HUDEP-2 (cell line): ENCODE results near the gene LLGL2.
"Not testable (repeated sequence)": the region's sequence is repeated elsewhere in the genome, so short reads cannot be mapped to it uniquely, and the experiment has no call there.

Experiments used
- DNase-seq, 76 experiments: peaks; one replicate each; lab custom pipeline; 2025; ENCODE audit not compliant: unreplicated experiment in 76 of 76; lab: John Stamatoyannopoulos, UW

The LLGL2 gene

DNA sequence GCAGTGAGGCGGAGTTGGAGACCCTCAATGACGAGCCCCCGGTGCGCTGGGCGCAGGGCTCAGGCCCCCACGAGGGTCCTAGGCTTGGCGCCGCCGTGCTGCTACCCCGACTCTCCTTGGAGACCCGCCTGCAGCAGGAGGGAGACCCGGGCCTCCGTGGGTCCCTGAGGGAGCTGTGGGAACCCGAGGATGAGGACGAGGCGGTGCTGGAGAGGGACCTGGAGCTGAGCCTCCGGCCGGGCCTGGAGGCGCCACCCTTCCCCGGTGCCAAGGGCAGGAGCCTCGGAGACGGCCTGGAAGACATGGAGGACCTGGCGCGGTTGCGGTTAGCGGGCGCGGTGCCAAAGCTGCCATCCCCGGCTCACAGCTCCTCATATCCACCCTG lies 64.4 kb downstream of the LLGL2 start:
- DNase-seq: no peak

DNA sequence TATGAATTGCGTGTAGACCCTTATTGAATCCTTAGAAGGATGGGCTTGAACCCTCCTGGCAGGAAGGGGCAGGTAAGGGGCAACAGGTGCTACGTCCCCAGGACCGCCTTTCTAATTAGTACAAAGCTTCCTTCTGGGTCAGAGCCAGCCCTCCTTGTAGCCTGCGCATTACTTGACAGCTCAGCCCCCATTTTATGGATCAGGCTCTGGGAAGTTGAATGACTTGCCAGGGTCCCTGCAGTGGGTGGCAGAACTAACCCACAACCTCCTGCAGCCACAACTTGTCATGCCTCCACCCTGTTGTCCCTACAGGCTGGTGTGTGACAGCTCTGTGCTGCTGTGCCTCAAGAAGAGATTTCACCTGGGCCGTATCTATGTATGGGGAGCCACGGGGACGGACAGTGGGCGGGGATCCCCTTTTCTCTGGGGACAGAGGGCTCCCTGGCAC lies 64.8 kb downstream of the LLGL2 start:
- no peak for DNase-seq

DNA sequence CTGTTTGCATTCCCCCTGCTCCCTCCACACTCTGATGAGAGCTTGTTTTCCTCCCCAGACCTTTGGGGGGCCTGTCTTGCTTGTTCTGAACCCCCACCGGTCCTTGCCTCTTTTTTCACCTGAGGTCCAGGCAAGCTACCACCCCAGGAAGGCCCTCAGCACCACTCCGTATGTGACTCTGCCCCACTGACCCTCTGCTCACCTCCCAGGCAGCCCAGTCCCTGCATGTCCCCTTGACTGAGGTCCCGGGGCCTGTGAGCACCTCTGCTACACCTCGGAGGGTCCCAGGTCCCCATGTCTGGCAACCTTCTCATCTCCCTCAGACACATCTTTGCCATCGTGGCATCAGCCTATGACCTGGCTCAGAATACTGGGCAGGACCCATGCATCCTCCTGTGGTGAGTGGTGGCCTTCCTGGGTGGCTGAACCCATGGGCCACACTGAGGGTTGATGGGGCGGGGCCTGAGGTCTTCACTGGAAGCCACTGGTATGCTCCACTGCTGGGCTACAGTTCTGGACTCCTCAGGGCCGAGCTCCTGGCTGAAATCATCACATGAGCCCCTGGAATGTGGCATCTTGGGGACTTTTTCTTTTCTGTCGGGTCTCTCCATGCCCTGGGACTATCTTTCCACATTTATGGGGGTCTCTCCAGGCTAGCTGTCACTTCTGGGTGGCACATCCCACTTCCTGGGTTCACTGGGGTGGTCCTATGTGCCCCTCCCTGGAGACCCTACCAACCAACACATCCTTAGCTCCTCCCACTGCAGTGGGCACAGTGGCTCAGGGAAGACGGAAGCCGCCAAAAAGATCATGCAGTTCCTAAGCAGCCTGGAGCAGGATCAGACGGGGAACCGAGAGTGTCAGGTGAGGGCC lies 65.6 kb downstream of the LLGL2 start:
- no peak for DNase-seq

DNA sequence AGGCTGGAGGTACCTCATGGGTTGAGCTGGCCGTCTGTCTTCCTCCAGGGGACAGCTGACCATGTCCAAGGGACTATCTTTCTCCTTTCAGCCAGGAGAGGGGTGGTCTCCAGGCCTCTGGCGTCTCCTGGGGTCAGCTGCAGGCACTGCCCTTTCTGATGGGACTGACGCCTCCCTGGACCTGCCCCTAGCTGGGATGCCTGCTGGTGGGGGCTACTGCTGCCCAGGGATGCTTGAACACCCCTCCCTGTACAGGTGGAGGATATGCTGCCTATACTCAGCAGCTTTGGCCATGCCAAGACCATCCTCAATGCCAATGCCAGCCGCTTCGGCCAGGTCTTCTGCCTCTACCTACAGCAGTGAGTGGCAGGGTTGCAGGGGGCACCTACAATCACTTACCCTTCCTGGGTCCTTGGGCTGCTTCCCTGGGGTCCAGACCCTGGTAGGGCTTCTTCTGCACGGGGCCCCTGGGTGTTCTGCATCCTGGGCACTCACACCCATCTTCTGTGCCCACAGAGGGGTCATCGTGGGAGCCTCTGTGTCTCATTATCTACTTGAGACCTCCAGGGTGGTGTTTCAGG lies 66.3 kb downstream of the LLGL2 start:
- no peak for DNase-seq

DNA sequence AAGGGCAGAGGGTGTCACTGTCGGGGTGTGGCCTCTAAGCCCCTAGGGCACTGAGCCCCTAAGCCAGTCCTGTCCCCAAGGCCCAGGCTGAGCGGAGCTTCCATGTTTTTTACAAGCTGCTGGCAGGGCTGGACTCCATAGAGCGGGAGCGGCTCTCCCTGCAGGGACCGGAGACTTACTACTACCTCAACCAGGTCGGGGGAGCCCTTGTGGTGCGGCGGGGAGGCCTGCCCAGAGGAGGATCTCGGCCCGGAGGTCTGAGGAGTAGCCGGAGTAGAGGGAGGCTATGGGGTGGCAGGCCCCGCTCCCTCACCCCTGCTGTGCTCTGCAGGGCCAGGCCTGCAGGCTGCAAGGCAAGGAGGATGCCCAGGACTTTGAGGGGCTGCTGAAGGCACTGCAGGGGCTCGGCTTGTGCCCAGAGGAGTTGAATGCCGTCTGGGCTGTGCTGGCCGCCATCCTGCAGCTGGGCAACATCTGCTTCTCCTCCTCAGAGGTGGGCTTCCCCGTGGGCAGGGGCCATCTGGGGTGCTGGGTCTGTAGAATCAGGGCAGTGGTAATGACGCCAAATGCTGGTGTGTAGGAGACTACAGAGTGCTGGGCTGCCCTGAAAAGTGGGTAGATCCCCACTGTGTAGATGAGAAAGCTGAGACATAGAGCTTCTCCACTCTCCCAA lies 67.0 kb downstream of the LLGL2 start:
- no peak for DNase-seq

DNA sequence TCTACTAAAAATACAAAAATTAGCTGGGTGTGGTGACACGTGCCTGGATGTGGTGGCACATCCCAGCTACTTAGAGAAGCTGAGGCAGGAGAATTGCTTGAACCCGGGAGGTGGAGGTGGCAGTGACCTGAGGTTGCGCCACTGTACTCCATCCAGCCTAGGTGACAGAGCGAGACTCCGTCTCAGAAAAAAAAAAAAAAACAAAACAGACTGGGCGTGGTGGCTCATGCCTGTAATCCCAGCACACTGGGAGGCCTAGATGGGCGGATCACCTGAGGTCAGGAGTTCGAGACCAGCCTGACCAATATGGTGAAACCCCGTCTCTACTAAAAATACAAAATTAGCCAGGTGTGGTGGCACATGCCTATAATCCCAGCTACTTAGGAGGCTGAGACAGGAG lies 67.9 kb downstream of the LLGL2 start:
- not testable (repeated sequence) for DNase-seq

DNA sequence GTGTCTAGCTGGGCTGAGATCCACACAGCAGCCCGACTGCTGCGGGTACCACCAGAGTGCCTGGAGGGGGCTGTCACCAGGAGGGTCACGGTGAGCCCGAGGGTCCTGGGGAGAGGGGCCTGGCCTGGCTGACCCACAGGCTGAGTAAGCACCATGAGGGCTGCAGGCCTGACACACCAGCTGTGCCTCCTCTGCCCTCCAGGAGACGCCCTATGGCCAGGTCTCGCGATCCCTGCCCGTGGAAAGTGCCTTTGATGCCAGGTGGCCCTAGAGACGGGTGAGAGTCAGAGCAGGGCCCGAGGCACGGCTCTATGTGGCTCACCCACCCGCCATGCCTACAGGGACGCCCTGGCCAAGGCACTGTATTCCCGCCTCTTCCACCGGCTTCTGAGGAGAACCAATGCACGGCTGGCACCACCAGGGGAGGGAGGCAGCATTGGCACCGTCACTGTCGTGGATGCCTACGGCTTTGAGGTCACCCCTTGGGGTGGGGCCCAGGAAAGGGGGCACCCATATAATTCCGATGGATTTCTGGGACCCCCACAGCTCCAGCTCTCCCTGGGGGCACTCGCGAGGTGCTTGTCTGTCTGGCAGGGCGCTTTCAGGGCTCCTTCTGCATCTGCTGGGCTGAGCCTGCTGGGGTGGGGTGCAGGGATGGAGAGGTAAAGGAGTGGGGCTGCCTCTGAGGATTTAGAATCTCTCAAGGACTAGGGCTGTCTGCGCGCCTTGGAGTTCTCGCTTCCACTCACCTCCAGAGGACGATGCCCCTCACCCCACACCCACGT lies 69.2 kb downstream of the LLGL2 start:
- DNase-seq: no peak

DNA sequence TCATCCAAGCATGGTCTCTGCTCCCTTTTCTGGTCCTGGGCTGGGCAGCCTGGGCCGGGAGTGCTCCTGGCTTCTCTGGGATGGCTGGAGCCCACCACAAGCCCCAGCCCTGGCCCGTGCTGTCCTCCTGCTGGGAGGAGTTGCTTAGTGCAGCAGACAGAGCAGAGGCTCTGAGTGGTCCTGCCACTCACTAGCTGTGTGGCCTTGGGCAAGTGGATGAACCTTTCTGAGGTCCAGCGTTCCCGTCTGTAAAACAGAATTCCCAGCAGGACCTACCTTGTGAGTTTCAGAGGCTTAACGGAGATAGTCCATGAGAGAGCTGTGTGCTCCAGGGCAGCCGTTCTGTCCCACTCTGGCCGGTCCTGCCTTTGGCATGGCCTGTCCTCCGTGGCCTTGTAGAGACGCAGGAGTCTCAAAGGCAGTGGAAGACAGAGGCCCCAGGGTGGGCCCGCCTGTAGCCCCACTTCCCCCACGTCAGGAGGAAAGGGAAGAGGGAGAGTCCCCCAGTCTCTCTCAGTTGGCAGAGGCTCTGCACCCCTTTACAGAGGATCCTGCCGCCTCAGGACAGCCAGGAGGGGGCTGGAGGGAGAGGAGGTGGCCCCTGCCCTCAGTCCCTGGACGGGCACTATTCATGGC lies 69.9 kb downstream of the LLGL2 start:
- DNase-seq: no peak

DNA sequence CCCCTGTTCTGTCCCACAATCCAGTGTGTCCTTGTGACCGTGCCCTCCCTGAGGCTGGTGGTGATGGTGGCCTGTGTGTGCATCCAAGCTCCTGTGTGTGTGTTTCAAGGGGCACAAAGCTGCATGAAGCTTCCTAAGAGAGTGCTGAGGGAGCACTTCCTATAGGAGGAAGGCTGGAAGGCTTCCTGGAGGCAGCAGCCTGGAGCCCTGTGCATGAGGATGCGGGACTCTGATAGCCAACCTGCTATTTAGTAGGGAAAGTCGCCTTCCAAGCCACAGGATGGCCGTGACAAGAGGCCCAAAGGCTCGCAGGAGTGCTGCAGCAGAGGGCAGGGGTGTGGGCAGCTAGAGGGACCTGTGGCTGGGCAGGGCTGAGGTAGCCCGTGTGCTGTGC lies 70.4 kb downstream of the LLGL2 start:
- DNase-seq: no peak

DNA sequence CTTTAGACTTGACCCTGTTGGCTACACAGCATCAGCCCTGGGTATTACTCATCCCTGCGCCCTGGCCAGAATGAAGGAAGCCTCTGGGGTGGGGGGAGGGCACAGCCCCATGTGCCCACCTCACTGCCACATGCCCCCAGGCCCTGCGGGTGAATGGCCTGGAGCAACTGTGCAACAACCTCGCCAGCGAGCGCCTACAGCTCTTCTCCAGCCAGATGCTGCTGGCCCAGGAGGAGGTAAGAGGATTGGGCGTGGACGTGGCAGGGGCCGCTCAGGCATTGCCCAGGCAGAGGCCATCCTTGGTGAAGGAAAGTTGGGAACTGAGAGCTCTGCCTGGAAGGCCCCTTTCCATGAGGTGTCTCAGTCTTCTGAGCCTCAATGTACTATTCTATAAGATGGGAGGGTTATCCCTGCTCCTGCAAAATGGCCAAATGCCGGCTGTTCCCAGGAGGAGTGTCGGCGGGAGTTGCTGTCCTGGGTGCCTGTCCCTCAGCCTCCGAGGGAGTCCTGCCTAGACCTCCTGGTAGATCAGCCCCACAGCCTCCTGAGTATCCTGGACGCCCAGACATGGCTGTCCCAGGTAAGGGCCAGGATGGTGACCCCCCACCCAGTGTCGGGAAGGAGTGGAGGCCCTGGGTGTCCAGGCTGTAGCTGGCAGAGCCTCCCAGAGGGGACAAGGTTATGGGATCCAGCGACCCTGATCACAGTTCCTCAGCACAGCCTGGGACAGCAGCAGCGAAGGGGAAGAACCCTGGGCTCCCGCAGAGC lies 71.0 kb downstream of the LLGL2 start:
- DNase-seq: no peak

DNA sequence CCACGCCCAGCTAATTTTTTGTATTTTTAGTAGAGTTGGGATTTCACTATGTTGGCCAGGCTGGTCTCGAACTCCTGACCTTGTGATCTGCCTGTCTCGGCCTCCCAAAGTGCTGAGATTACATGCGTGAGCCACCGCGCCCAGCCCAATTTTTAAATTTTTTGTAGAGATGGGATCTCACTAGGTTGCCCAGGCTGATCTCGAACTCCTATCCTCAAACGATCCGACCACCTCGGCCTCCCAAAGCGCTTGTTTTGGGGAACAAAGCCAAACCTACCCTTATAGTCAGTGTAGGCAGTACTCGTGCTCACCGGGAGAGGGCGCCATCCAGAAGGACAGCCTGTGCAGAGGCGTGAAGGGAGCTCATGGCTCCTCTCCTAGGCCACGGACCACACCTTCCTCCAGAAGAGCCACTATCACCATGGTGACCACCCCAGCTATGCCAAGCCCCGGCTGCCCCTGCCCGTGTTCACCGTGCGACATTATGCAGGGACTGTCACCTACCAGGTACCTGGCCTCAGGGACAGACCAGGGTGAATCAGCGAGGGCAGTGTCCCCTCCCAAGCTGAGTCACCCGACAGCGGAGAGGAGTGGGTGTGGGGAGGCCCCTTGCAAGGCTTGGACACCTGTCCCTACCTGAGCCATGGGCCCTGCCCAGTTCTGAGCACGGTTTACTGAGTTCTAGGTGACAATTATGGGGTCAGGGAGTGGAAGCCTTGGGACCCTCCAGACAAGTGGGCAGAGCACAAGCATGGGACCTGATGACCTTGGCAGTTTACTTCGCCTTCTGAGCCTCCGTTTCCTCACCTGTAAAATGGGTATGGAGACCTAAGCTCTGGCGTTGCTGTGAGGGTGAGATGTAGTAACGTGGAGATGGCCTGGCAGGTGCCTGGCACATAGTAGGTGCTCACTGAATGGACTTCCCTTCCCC lies 75.8 kb downstream of the LLGL2 start:
- DNase-seq: peak in 68 of 76 experiments; percentile 15 to 86 (median 62)

DNA sequence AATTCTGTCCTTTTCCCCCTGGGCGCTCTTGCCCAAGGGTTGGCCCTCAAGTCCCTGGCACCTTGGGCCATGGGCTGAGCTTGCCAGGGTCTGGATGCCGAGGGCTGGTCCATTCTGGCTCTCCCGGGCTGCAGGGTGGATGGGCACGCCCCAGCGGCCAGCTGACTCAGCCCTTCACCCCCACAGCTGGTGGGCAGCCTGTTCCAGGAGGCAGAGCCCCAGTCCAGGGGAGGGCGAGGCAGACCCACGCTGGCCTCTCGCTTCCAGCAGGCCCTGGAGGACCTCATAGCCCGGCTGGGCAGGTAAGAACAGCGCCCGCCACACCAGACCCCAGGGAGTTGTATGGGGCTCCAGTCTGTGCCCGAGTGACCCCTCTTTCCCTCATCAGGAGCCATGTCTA lies 77.1 kb downstream of the LLGL2 start:
- DNase-seq: no peak

DNA sequence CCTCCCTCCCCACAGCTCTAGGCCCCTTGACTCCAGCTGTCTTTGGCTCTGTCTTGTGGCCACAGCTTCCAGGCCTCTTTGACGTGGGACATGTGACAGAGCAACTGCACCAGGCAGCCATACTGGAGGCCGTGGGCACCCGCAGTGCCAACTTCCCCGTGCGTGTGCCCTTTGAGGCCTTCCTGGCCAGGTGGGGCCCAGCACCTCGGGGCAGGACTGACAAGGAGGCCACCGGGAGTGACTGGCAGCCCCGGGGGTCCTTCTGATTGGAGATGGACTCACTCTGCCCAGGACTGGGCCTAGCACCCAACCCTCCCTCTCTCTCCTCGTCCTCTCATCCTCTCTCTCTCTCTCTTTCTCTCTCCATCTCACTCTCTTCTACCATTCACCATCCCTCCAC lies 77.6 kb downstream of the LLGL2 start:
- no peak for DNase-seq

DNA sequence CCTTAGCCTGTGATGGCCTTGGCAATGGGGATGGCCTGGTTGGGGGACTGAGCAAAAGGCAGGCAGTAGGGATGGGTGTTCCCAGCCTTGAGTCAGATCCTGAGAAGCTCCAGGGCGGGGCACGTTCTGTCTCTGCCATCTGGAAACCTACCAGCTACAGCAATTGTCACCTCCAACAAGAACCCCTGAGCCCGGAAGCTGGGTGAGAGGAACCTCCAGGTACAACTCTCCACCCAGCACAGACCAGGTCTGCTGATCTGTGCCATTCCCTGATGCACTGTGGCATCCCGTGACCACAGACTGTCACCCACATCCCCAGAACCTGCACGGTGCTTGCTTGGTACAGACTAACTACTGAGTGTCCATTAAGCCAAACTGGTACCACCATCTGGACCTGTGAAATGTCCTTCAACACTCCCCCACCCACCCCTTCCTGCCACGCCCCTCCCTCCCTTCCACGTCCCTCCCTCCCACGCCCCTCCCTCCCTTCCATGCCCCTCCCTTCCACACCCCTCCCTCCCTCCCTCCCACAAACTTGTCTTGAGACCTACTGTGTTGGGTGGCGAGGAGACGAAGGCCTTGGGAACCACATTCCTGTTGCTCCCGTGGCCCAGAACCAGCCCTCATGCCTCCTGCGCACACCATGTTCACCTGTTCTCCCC lies 78.7 kb downstream of the LLGL2 start:
- peak in 6 of 76 experiments; percentile 6 to 22 (median 10) for DNase-seq

DNA sequence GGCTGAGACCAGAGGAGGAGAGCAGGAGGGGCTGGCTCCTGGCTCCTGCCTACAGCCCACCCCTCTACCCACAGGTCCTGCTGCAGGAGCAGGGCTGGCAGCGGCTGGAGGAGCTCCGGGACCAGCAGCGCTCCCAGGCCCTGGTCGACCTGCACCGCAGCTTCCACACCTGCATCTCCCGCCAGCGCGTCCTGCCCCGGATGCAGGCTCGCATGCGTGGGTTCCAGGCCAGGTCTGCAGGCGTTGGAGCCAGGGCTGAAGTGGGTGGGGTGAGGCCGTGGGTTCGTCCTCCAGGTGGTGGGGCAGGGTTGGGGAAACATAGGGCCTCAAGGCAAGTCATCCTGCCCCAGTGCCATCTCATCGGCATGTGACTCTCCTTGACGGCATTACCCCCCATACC lies 80.3 kb downstream of the LLGL2 start:
- no peak for DNase-seq

DNA sequence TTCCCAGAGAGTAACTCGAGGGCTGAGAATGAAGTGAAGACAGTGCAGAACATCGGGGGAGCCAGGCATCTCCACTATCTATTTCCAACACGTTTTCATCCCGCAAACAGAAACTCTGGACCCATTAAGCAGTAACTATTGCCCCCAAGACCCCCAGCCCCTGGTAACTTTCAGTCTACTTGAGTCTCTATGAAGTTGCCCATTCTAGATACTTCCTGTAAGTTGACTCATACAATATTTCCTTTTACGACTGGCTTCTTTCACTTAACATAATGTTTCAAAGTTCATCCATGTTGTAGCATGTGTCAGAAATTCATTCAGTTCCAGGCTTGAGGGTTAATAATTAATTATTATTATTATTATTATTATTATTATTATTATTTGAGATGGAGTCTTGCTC lies 81.6 kb downstream of the LLGL2 start:
- no peak for DNase-seq

DNA sequence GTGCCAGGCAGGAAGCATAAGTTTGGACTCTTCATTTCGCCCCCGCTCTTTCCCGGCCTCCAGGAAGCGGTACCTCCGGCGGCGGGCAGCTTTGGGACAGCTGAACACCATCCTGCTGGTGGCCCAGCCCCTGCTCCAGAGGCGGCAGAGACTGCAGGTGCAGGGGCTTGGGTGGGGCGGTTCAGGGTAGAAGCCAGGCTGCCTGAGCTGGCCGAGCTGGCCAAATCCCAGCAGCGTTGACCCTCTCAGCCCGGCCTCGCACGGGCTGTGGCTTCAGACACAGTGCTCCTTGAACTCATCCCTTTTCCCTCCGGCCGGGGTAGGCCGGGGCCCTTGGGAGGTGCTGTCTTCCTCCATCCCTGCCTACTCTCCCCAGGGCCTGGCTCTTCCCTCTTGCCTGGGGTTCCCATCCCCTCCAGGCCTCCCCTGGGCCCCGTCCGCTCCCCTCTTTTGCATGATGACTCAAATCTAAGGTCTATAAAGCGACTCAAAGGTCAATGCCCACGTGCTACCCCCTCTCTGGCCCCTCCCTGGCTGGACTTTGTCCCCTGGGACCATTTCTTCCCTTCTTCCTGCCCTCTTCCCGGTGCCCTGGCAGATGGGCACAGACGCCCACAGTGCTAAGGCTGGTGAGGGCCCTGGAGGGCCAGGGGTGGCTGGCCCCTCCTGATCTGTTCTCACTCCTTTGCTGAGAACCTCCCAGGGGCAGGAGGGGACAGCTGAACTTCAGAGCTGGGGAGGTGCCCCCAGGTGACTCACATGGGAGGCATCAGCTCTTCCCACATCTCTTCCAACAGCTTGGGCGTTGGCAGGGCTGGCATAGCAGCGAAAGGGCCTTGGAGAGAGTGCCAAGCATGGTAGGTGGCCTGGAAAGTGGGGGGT lies 84.8 kb downstream of the LLGL2 start:
- DNase-seq: no peak
